Cardiac muscle cell (in vitro differentiated cells and primary cell): Measurements from ENCODE around the gene DPF3. TPM values are rescaled to one million over a fixed set of nuclear protein-coding genes. Genes with fewer than 3 reads are reported as not detected.
A peak's percentile ranks its signal among the peaks of the same experiment; 100 is the strongest.

ENCODE experiments used
- DNase-seq, 2 donors: peaks; one replicate each; pipeline versions ENCODE4 v3.0.0 to v3.0.0-alpha.2; 2010 to 2017; ENCODE audit warnings: low read depth in 1 of 2, low spot score in 1 of 2
- H3K27ac ChIP-seq: fragments of 200-600 bp; sonication (generic); 2 replicates; pipeline ENCODE4 v1.5.1; 2016
- H3K27me3 ChIP-seq: fragments of 200-600 bp; sonication (generic); 2 replicates; pipeline ENCODE4 v1.6.0; 2016; ENCODE audit warnings: control low read depth
- H3K36me3 ChIP-seq: fragments of 200-600 bp; sonication (generic); 2 replicates; pipeline ENCODE4 v1.5.1; 2016; ENCODE audit warnings: control low read depth
- H3K4me1 ChIP-seq: fragments of 200-600 bp; sonication (generic); 2 replicates; pipeline ENCODE4 v1.8.1; 2017; ENCODE audit warnings: low read depth, mild to moderate bottlenecking, mixed run types
- H3K4me3 ChIP-seq: fragments of 200-600 bp; sonication (generic); 2 replicates; pipeline ENCODE4 v1.5.1; 2016; ENCODE audit warnings: mild to moderate bottlenecking
- H3K9me3 ChIP-seq: fragments of 200-600 bp; sonication (generic); 2 replicates; pipeline ENCODE4 v1.5.1; 2017; ENCODE audit warnings: low read depth, mild to moderate bottlenecking, control low read depth
- polyA plus RNA-seq: library from polyadenylated mRNA; unstranded; fragments of >200 nt; fragmentation: Nextera tagmentation; extraction: Ambion mirVana; gene quantifications from 2 replicates; pipeline ENCODE4 v1.2.1, GENCODE V29; 2016
- total RNA-seq: library from RNA; depleted of rRNA; stranded (reverse); fragments of >200 nt; gene quantifications from 2 replicates; pipeline ENCODE4 v1.2.3, GENCODE V29; 2016
- TF ChIP-seq, protein P1 (sequence below): IDR thresholded peaks from 2 replicates; pipeline ENCODE4 v1.5.1; 2012; ENCODE audit warnings: low read depth, mild to moderate bottlenecking, low read length

The DPF3 gene
- total and polyA plus RNA-seq, 2 experiments from 2014 or later: 25.9 to 84.8 TPM

DNA sequence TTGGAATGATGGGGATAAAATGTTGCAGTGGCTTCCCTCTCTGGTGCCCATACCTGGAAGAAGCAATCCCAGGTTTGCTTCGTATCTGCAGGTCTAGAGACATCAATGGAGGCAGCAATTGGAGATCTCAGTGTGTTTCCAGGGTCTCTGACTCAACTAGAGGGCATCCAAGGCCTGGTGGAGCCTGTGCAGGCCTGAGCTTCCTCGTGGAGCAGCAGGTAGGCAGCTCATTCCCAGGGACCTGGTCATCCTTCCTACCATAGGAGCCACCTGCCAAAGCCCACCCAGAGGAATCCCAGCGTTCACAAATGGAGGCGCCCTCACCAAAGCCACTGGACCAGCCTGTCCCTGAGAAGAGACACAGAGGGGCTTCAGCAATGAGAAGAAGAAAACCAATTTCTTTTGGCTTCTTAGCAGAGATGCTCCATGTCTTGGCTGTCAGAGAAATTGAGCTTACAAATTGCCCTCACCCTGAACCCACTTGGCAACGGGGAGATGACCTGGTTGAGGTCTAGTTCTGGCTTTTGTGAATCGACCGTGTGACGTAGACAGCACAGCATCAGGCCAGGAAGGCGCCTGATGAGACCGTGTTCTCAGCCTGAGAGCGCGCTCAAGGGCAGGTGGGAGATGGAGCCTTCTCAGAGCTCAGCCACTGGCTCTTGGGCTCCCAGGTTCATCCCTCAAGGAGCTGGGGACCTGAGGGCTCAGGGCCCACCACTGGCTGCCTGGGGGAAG, 283.6 kb downstream of the DPF3 start:
- Histone ChIP-seq H3K4me1 (peaks cover 21% of the 10 kb centered on the region), H3K9me3 (no peaks in the 10 kb centered on the region), H3K4me3 (no peak overlapping the region), H3K36me3 (no peaks in the 10 kb centered on the region), H3K27me3 (no peaks in the 10 kb centered on the region), H3K27ac (no peak overlapping the region)
- no peak for DNase-seq
- TF ChIP-seq, protein P1, sequence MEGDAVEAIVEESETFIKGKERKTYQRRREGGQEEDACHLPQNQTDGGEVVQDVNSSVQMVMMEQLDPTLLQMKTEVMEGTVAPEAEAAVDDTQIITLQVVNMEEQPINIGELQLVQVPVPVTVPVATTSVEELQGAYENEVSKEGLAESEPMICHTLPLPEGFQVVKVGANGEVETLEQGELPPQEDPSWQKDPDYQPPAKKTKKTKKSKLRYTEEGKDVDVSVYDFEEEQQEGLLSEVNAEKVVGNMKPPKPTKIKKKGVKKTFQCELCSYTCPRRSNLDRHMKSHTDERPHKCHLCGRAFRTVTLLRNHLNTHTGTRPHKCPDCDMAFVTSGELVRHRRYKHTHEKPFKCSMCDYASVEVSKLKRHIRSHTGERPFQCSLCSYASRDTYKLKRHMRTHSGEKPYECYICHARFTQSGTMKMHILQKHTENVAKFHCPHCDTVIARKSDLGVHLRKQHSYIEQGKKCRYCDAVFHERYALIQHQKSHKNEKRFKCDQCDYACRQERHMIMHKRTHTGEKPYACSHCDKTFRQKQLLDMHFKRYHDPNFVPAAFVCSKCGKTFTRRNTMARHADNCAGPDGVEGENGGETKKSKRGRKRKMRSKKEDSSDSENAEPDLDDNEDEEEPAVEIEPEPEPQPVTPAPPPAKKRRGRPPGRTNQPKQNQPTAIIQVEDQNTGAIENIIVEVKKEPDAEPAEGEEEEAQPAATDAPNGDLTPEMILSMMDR: no peak

DNA sequence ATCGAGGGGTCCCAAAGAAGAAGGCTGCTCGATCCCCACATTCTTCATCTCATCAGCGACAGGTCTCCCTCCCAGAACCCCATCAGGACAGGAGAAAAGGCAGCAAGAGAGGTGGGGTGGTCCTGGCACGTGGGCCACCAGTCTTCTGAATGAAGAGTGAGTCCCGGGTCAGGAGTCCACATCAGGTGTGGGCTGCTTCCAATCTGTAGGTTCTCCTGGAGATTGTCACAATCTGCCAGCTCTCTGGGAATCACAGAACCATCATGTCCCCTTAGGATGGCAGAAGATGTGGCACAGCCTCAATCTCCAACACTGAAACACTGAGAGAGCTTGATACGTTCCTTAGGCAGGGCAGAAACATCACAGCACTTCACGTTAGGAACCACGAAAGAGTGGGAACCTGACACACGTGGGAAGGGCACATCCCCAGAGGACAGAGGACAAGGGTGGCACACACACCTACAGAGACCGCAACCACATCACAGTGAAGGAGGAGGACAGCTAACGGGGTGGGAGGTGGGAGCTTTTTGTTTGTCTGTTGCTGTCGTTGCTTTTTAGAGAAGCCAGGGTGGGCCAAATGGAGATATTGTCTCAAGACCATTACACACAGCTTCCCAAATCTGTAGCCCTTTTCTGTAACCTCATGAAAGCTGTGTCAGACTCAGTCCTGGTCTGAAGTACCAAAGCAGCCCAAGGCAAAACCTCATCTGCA, 284.5 kb downstream of the DPF3 start:
- Histone ChIP-seq H3K4me1 (peaks cover 20% of the 10 kb centered on the region), H3K27me3 (no peaks in the 10 kb centered on the region), H3K9me3 (no peaks in the 10 kb centered on the region), H3K36me3 (no peaks in the 10 kb centered on the region), H3K4me3 (no peak overlapping the region), H3K27ac (no peak overlapping the region)
- TF ChIP-seq, protein P1: no peak
- no peak for DNase-seq

GRCh38 chr14:72608391-72609204, 285.3 kb downstream of the DPF3 start:
- Histone ChIP-seq H3K27me3 (no peaks in the 10 kb centered on the region), H3K9me3 (no peaks in the 10 kb centered on the region)
- DNase-seq: peak in 1 of 2 donors; percentile 76

GRCh38 chr14:72607386-72608130, 286.3 kb downstream of the DPF3 start:
- H3K27me3 ChIP-seq: no peaks in the 10 kb centered on the region
- H3K4me1 ChIP-seq: peaks cover 2% of the 10 kb centered on the region
- no peak overlapping the region for H3K4me3 ChIP-seq
- TF ChIP-seq, protein P1: no peak
- H3K36me3 ChIP-seq: no peaks in the 10 kb centered on the region
- DNase-seq: no peak
- no peak overlapping the region for H3K27ac ChIP-seq
- H3K9me3 ChIP-seq: no peaks in the 10 kb centered on the region

More at GRCh38 chr14:72608391-72609204, 285.3 kb downstream of the DPF3 start:
- peaks cover 13% of the 10 kb centered on the region for H3K4me1 ChIP-seq
- TF ChIP-seq, protein P1: no peak
- H3K36me3 ChIP-seq: no peaks in the 10 kb centered on the region
- no peak overlapping the region for H3K27ac ChIP-seq
- H3K4me3 ChIP-seq: no peak overlapping the region

- Histone ChIP-seq H3K36me3 (no peaks in the 10 kb centered on the region), H3K4me3 (no peak overlapping the region), H3K4me1 (no peaks in the 10 kb centered on the region), H3K27ac (no peak overlapping the region), H3K9me3 (no peaks in the 10 kb centered on the region), H3K27me3 (no peaks in the 10 kb centered on the region)
- DNase-seq: no peak
- TF ChIP-seq, protein P1: no peak
These were observed 287.0 kb downstream of the DPF3 start for GRCh38 chr14:72606879-72607278.
